H1 (cell line): ENCODE measurements around the gene S100A14. TPM values are rescaled to one million over a fixed set of nuclear protein-coding genes. Genes with fewer than 3 reads are reported as not detected.

Experiments used
- CTCF ChIA-PET: fragments of 300-600 bp; sonication (Branson Sonifier 250); formaldehyde crosslinking; loops from one replicate; lab custom pipeline; 2021; ENCODE audit not compliant: partially characterized antibody; lab: Charles Lee
- POLR2A ChIA-PET: fragments of 300-600 bp; sonication (Branson Sonifier 250); formaldehyde crosslinking; loops from one replicate; lab custom pipeline; 2021; ENCODE audit warnings: inconsistent platforms; ENCODE audit not compliant: partially characterized antibody; lab: Charles Lee
- DNase-seq, 2 experiments: peaks; one replicate each; pipeline versions ENCODE4 v3.0.0 to v3.0.0-alpha.2; 2010 to 2022; ENCODE audit warnings: low spot score in 2 of 2, low read depth in 1 of 2, mixed read lengths in 1 of 2
- FAIRE-seq: peaks from 2 replicates; lab custom pipeline; 2011; peaks lifted over from hg19 to GRCh38; lab: Jason Lieb, UNC
- H2AFZ ChIP-seq: 2 replicates; pipeline ENCODE4 v1.8.1; 2012; ENCODE audit warnings: low read length, inconsistent platforms
- H2AK5ac ChIP-seq: 2 replicates; pipeline ENCODE4 v1.6.1; 2013; ENCODE audit warnings: low read depth, low read length
- H2BK120ac ChIP-seq: replicated peaks from 2 replicates; pipeline ENCODE3; 2013; ENCODE audit warnings: low read depth, low read length, inconsistent platforms
- H2BK12ac ChIP-seq: 2 replicates; pipeline ENCODE4 v1.6.1; 2013; ENCODE audit warnings: low read depth, low read length
- H2BK15ac ChIP-seq: 2 replicates; pipeline ENCODE4 v1.6.1; 2013; ENCODE audit warnings: low read length
- H2BK20ac ChIP-seq: 2 replicates; pipeline ENCODE4 v1.6.1; 2013; ENCODE audit warnings: low read length
- H2BK5ac ChIP-seq: 2 replicates; pipeline ENCODE4 v1.6.1; 2013; ENCODE audit warnings: low read depth, low read length
- H3K14ac ChIP-seq: 2 replicates; pipeline ENCODE4 v1.6.1; 2013; ENCODE audit warnings: inconsistent platforms; ENCODE audit not compliant: insufficient read length
- H3K18ac ChIP-seq: 2 replicates; pipeline ENCODE4 v1.6.1; 2013; ENCODE audit warnings: low read length; ENCODE audit errors: extremely low read depth
- H3K23ac ChIP-seq: 2 replicates; pipeline ENCODE4 v1.6.1; 2013; ENCODE audit warnings: inconsistent platforms; ENCODE audit not compliant: insufficient read length
- H3K23me2 ChIP-seq: 2 replicates; pipeline ENCODE4 v1.6.1; 2013; ENCODE audit warnings: low read depth, low read length
- H3K27ac ChIP-seq: 2 replicates; pipeline ENCODE4 v1.6.1; 2011; ENCODE audit warnings: low read depth, low read length, inconsistent platforms
- H3K27me3 ChIP-seq, 4 experiments: replicated peaks in 1 of 4; 1 replicate in 1 of 4; 2 replicates in 3 of 4; pipeline versions ENCODE4 v1.6.1 to v1.8.1; 2011 to 2013; ENCODE audit warnings: low read length in 3 of 4, mild to moderate bottlenecking in 3 of 4, inconsistent platforms in 2 of 4, mixed read lengths in 2 of 4, moderate library complexity in 1 of 4; ENCODE audit not compliant: control insufficient read depth in 3 of 4, insufficient read depth in 3 of 4; ENCODE audit errors: extremely low read depth in 1 of 4
- H3K36me3 ChIP-seq, 4 experiments: 2 replicates each; pipeline versions ENCODE4 v1.6.1 to v1.8.1; 2011 to 2013; ENCODE audit warnings: mild to moderate bottlenecking in 4 of 4, low read length in 3 of 4, moderate library complexity in 2 of 4, control low read depth in 1 of 4, inconsistent platforms in 1 of 4; ENCODE audit not compliant: insufficient read depth in 4 of 4, control insufficient read depth in 2 of 4
- H3K4ac ChIP-seq: replicated peaks from 2 replicates; pipeline ENCODE3; 2013; ENCODE audit warnings: low read length, low read depth, mixed read lengths, inconsistent platforms; ENCODE audit not compliant: insufficient read length
- H3K4me1 ChIP-seq, 4 experiments: replicated peaks in 1 of 4; 1 replicate in 1 of 4; 2 replicates in 3 of 4; pipeline versions ENCODE4 v1.6.1 to v1.8.1; 2011 to 2013; ENCODE audit warnings: low read length in 3 of 4, inconsistent platforms in 2 of 4, mixed read lengths in 1 of 4; ENCODE audit not compliant: insufficient read depth in 4 of 4, control insufficient read depth in 3 of 4
- H3K4me2 ChIP-seq, 2 experiments: 2 replicates each; pipeline versions ENCODE4 v1.6.1 to v1.8.1; 2011 to 2013; ENCODE audit warnings: low read depth in 2 of 2, low read length in 2 of 2, control low read depth in 1 of 2, inconsistent platforms in 1 of 2, mild to moderate bottlenecking in 1 of 2; ENCODE audit not compliant: insufficient read depth in 1 of 2
- H3K4me3 ChIP-seq, 4 experiments: fragments of 200-600, 300-600 bp in 1 of 4; sonication (generic), shearing (Covaris generic), sonication (Bioruptor Twin) in 1 of 4; 2 replicates each; pipeline versions ENCODE4 v1.5.1 to v1.8.1; 2011 to 2016; ENCODE audit warnings: low read length in 4 of 4, low read depth in 3 of 4, control low read depth in 2 of 4, inconsistent platforms in 2 of 4, mild to moderate bottlenecking in 2 of 4, mixed read lengths in 1 of 4, moderate library complexity in 1 of 4; ENCODE audit not compliant: insufficient read depth in 2 of 4; ENCODE audit errors: extremely low read depth in 1 of 4
- H3K56ac ChIP-seq: replicated peaks from 2 replicates; pipeline ENCODE3; 2013; ENCODE audit warnings: low read depth, mild to moderate bottlenecking, mixed read lengths, low read length, inconsistent platforms; ENCODE audit not compliant: insufficient read length
- H3K79me1 ChIP-seq: 2 replicates; pipeline ENCODE4 v1.6.1; 2013; ENCODE audit warnings: low read depth, low read length, control low read depth
- H3K79me2 ChIP-seq, 2 experiments: 2 replicates each; pipeline versions ENCODE4 v1.6.1 to v1.8.1; 2012 to 2013; ENCODE audit warnings: low read length in 2 of 2, mild to moderate bottlenecking in 2 of 2, inconsistent platforms in 1 of 2; ENCODE audit not compliant: insufficient read depth in 2 of 2, control insufficient read depth in 1 of 2
- H3K9ac ChIP-seq, 4 experiments: replicated peaks in 1 of 4; 1 replicate in 1 of 4; 2 replicates in 3 of 4; pipeline versions ENCODE4 v1.6.1 to v1.8.1; 2011 to 2013; ENCODE audit warnings: low read depth in 3 of 4, low read length in 3 of 4, control low read depth in 2 of 4, mild to moderate bottlenecking in 2 of 4, moderate library complexity in 2 of 4, inconsistent platforms in 1 of 4; ENCODE audit errors: extremely low read depth in 1 of 4
- H3K9me3 ChIP-seq, 2 experiments: 2 replicates each; pipeline versions ENCODE4 v1.6.1 to v1.8.1; 2012 to 2013; ENCODE audit warnings: mild to moderate bottlenecking in 2 of 2, moderate library complexity in 2 of 2, control low read depth in 1 of 2, inconsistent platforms in 1 of 2, low read depth in 1 of 2, low read length in 1 of 2, mixed read lengths in 1 of 2; ENCODE audit not compliant: insufficient read depth in 2 of 2
- H4K20me1 ChIP-seq, 2 experiments: replicated peaks in 1 of 2; 2 replicates each; pipeline versions ENCODE3 to v1.8.1; 2011 to 2013; ENCODE audit warnings: inconsistent platforms in 2 of 2, low read length in 2 of 2, mild to moderate bottlenecking in 1 of 2; ENCODE audit not compliant: insufficient read depth in 2 of 2, control insufficient read depth in 1 of 2
- H4K5ac ChIP-seq: 2 replicates; pipeline ENCODE4 v1.6.1; 2013; ENCODE audit warnings: low read length, low read depth, mixed read lengths, inconsistent platforms; ENCODE audit not compliant: insufficient read length
- H4K8ac ChIP-seq: 2 replicates; pipeline ENCODE4 v1.8.0; 2013; ENCODE audit warnings: mild to moderate bottlenecking, moderate library complexity, low read length, inconsistent platforms; ENCODE audit not compliant: insufficient read depth; ENCODE audit errors: extremely low read depth
- H4K91ac ChIP-seq: replicated peaks from 2 replicates; pipeline ENCODE3; 2013; ENCODE audit warnings: low read length, mixed read lengths, inconsistent platforms; ENCODE audit not compliant: insufficient read length
- GTF2F1 ChIP-seq: IDR thresholded peaks from 2 replicates; pipeline ENCODE4 v1.6.1; 2012; ENCODE audit warnings: low read depth, low read length, improper control_type of control experiment, borderline replicate concordance
- JUN ChIP-seq: IDR thresholded peaks from 2 replicates; pipeline ENCODE4 v1.6.1; 2011; ENCODE audit warnings: low read depth, mild to moderate bottlenecking, improper control_type of control experiment, low read length
- POLR2A ChIP-seq, 2 experiments: IDR thresholded peaks; 1 replicate in 1 of 2; 2 replicates in 1 of 2; pipeline ENCODE4 v1.6.1; 2011; ENCODE audit warnings: low read depth in 2 of 2, low read length in 2 of 2, mild to moderate bottlenecking in 2 of 2; ENCODE audit errors: control extremely low read depth in 1 of 2
- POLR2AphosphoS5 ChIP-seq: IDR thresholded peaks from 2 replicates; pipeline ENCODE4 v1.6.1; 2011; ENCODE audit warnings: low read depth, low read length
- TAF7 ChIP-seq: optimal IDR thresholded peaks from 2 replicates; pipeline ENCODE3; 2011; ENCODE audit warnings: low read depth, mild to moderate bottlenecking, inconsistent platforms, low read length, moderate library complexity, borderline replicate concordance
- WGBS, 2 experiments: shearing (Covaris generic) in 1 of 2; methylation state at CpG; one replicate each; pipeline versions ENCODE4 v1.1.6 to v1.1.7; 2013 to 2015; ENCODE audit warnings: low lambda C conversion rate in 2 of 2, mixed read lengths in 2 of 2, inconsistent platforms in 1 of 2, low coverage in 1 of 2, missing lambda C conversion rate in 1 of 2; ENCODE audit not compliant: insufficient replicate concordance in 2 of 2, insufficient coverage in 1 of 2, insufficient read length in 1 of 2; ENCODE audit errors: extremely low coverage in 1 of 2, missing lambda C conversion rate in 1 of 2; 5-methylcytosine and 5-hydroxymethylcytosine counted together
- polyA plus RNA-seq, 7 experiments: library from polyadenylated mRNA; depleted of rRNA in 3 of 7; stranded (reverse) in 5 of 7; unstranded in 2 of 7; fragments of >200 nt in 5 of 7; fragments of 200-250 nt in 2 of 7; gene quantifications; 1 replicate in 5 of 7; 2 replicates in 1 of 7; 4 replicates in 1 of 7; pipeline versions ENCODE4 v1.2.1 to v1.2.3, GENCODE V29; 2011 to 2013; ENCODE audit warnings: missing spikeins in 2 of 7, mixed read lengths in 2 of 7
- total RNA-seq: library from RNA; stranded (reverse); fragmentation: NEBNext Ultra II Directional; extraction: Animal tissue kit (Norgen Biotek cat#: 25700); gene quantifications from 2 replicates; pipeline ENCODE4 v1.2.1, GENCODE V29; 2021
- TF ChIP-seq, protein P1 (sequence below): IDR thresholded peaks from 2 replicates; pipeline ENCODE4 v1.6.1; 2011; ENCODE audit warnings: low read length, improper control_type of control experiment

The S100A14 gene
- total and polyA plus RNA-seq, 2 of the 8 experiments (the other 6 are each of a cell fraction or from before 2014, with no cell fraction given) = 1.4 to 5.3 TPM

GRCh38 chr1:153619171-153619570 is 3.0 kb upstream of the S100A14 start:
- no peaks in the 10 kb centered on the region for H3K27me3 ChIP-seq
- H3K4me2 ChIP-seq = no peak overlapping the region
- no peak overlapping the region for H3K4ac ChIP-seq
- no peaks in the 10 kb centered on the region for H3K79me2 ChIP-seq
- H4K8ac ChIP-seq = no peak overlapping the region
- H3K27ac ChIP-seq = no peak overlapping the region
- 94% methylated on average over 6 of the region's 6 CpGs; no CpG with 5 or more reads in 1 of the 2 experiments for WGBS, 2 experiments
- peaks cover 0 to 6% (median 0%) of the 10 kb centered on the region in 4 experiments; a peak in 4 of 8 replicates for H3K36me3 ChIP-seq
- no peak overlapping the region for H3K9ac ChIP-seq
- TF ChIP-seq POLR2A (IDR thresholded peaks at IDR 0.05; ENCODE audit: control extremely low read depth in 1 of 2, low read depth in 2 of 2, low read length in 2 of 2) (no peak), TAF7 (no peak), JUN (no peak), GTF2F1 (no peak), POLR2AphosphoS5 (no peak)
- TF ChIP-seq, protein P1, sequence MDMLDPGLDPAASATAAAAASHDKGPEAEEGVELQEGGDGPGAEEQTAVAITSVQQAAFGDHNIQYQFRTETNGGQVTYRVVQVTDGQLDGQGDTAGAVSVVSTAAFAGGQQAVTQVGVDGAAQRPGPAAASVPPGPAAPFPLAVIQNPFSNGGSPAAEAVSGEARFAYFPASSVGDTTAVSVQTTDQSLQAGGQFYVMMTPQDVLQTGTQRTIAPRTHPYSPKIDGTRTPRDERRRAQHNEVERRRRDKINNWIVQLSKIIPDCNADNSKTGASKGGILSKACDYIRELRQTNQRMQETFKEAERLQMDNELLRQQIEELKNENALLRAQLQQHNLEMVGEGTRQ = no peak
- H2BK12ac ChIP-seq = no peak overlapping the region
- no peak overlapping the region for H4K5ac ChIP-seq
- FAIRE-seq (no peak), DNase-seq (no peak)
- no peak overlapping the region for H2BK15ac ChIP-seq
- no peak overlapping the region for H3K14ac ChIP-seq
- no peak overlapping the region for H3K23ac ChIP-seq
- H3K23me2 ChIP-seq = no peaks in the 10 kb centered on the region; the same call in 1 of the 2 replicates
- H3K4me1 ChIP-seq = peaks cover 0 to 9% (median 0%) of the 10 kb centered on the region in 4 experiments; a peak in 3 of 7 replicates
- no peak overlapping the region for H3K4me3 ChIP-seq
- H4K91ac ChIP-seq = no peak overlapping the region
- no peak overlapping the region for H2AFZ ChIP-seq
- no peaks in the 10 kb centered on the region for H3K79me1 ChIP-seq
- no peaks in the 10 kb centered on the region for H3K9me3 ChIP-seq
- no peak overlapping the region for H2BK5ac ChIP-seq
- H2BK20ac ChIP-seq = no peak overlapping the region
- ChIA-PET POLR2A (interaction anchor here (1.0 to 15.3 kb wide), 8 partner anchors 9 to 99 kb away, joined by 3 to 261 read pairs (median 4); partner anchors contain the start of genes CHTOP, S100A1 and S100A13), CTCF (interaction anchor here (1.1 to 15.9 kb wide), 15 partner anchors 9 to 264 kb away, joined by 3 to 224 read pairs (median 7); partner anchors contain the start of genes CHTOP, S100A1, S100A13 and S100A6)
- no peak overlapping the region for H3K56ac ChIP-seq
- no peaks in the 10 kb centered on the region for H4K20me1 ChIP-seq
- H3K18ac ChIP-seq = no peak overlapping the region
- no peak overlapping the region for H2AK5ac ChIP-seq
- no peak overlapping the region for H2BK120ac ChIP-seq
